Heart left ventricle (tissue), 13 donors: Measurements from ENCODE around the gene BRD8.

Experiments used
- CTCF ChIP-seq, 12 donors: fragments of 200-600 bp; sonication (generic) in 4 of 12; IDR thresholded peaks; one replicate each; pipeline versions ENCODE4 v1.5.0 to v1.8.0; 2018 to 2022; ENCODE audit warnings: antibody characterized with exemption in 12 of 12, mild to moderate bottlenecking in 5 of 12
- POLR2A ChIP-seq, 2 donors: fragments of 450-650 bp; IDR thresholded peaks; one replicate each; pipeline ENCODE4 v1.6.1; 2017; ENCODE audit warnings: antibody characterized with exemption in 2 of 2, mild to moderate bottlenecking in 2 of 2, moderate library complexity in 2 of 2
- donor health status: ischemic (EF 13 %, LVEDD 7.1; RV severe dilation, severe dysfunction).
- donor health status: DM: no; HTN: yes; CAD: no.
- donor health status: DM: no; HTN: no; CAD: no.
- donor health status: ischemic (EF 25% LVEDD 6.9; RV normal size, moderate dysfunction).
- donor health status: ischemic (EF 25% LVEDD 5.7; RV mildly dilated, moderate dysfunction).
- donor health status: ischemic (EF 35%, LVEDD 5.7; RV mildly dilated, moderate dysfunction).
- donor health status: nonischemic (EF 11% LVEDD 7.7; RV severe dilation, severe dysfunction).
- donor health status: DM: yes; HTN: yes; CAD: no.
- donor health status: PGD.
- donor health status: ischemic (EF 29% LVEDD 5.4; RV normal size, mild dysfunction).
- donor health status: nonischemic (EF 23%, LVEDD 6.1; RV moderate dilation, normal function).

- TF ChIP-seq POLR2A (IDR thresholded peaks at IDR 0.05) (no peak), CTCF (IDR thresholded peaks at IDR 0.05) (no peak)
These were observed 14.4 kb upstream of the BRD8 start for GRCh38 chr5:138192826-138193225.
